Cerebellar nuclear complex (tissue), 1 donor: ENCODE measurements around the gene TPPP.
"Not testable (repeated sequence)": the region's sequence is repeated elsewhere in the genome, so short reads cannot be mapped to it uniquely, and the experiment has no call there.

Experiments used
- DNase-seq, 2 experiments: peaks; one replicate each; lab custom pipeline; 2025; lab: John Stamatoyannopoulos, UW

TPPP gene

GRCh38 chr5:694042-694431, 885 bp upstream of the TPPP start:
- DNase-seq = not testable (repeated sequence)

- not testable (repeated sequence) for DNase-seq
Measured at GRCh38 chr5:692529-693041, 567 bp downstream of the TPPP start.

- DNase-seq = no peak
Measured at GRCh38 chr5:691817-692528, 1.2 kb downstream of the TPPP start.

GRCh38 chr5:691049-691448, 2.1 kb downstream of the TPPP start:
- DNase-seq = not testable (repeated sequence)

- not testable (repeated sequence) for DNase-seq
Measured at GRCh38 chr5:690293-690692, 2.9 kb downstream of the TPPP start.

- DNase-seq = not testable (repeated sequence)
Measured at GRCh38 chr5:688348-689010, 4.7 kb downstream of the TPPP start.

- DNase-seq = not testable (repeated sequence)
Measured at GRCh38 chr5:686936-687335, 6.2 kb downstream of the TPPP start.

GRCh38 chr5:686172-686523, 7.0 kb downstream of the TPPP start:
- DNase-seq = not testable (repeated sequence)

- DNase-seq = no peak
Measured at GRCh38 chr5:685262-686171, 7.6 kb downstream of the TPPP start.

GRCh38 chr5:684751-685216, 8.4 kb downstream of the TPPP start:
- DNase-seq = no peak

- DNase-seq = no peak
Measured at GRCh38 chr5:683551-684481, 9.3 kb downstream of the TPPP start.

- DNase-seq = not testable (repeated sequence)
Measured at GRCh38 chr5:682651-683358, 10.3 kb downstream of the TPPP start.

- not testable (repeated sequence) for DNase-seq
Measured at GRCh38 chr5:682216-682615, 10.9 kb downstream of the TPPP start.

- DNase-seq = not testable (repeated sequence)
Measured at GRCh38 chr5:681317-682191, 11.6 kb downstream of the TPPP start.

- DNase-seq = not testable (repeated sequence)
Measured at GRCh38 chr5:680836-681235, 12.3 kb downstream of the TPPP start.

- DNase-seq = not testable (repeated sequence)
Measured at GRCh38 chr5:680118-680795, 12.9 kb downstream of the TPPP start.

GRCh38 chr5:679166-679895, 13.8 kb downstream of the TPPP start:
- DNase-seq = not testable (repeated sequence)

- DNase-seq = not testable (repeated sequence)
Measured at GRCh38 chr5:678521-678920, 14.6 kb downstream of the TPPP start.
